OCI-LY7 (cell line): ENCODE data around the gene PET100. TPM values are rescaled to one million over a fixed set of nuclear protein-coding genes. Genes with fewer than 3 reads are reported as not detected.

Source experiments
- BruUV-seq: library from RNA; stranded (reverse); fragments of 400-500 nt; replicated peaks from 2 replicates; lab custom pipeline; 2021; lab: Mats Ljungman, UMichigan
- CTCF ChIA-PET: fragments of 300-600 bp; sonication (Branson Sonifier 250); formaldehyde crosslinking; loops from one replicate; lab custom pipeline; 2022; ENCODE audit warnings: antibody characterized with exemption; ENCODE audit not compliant: unreplicated experiment; lab: Charles Lee
- POLR2A ChIA-PET: fragments of 300-600 bp; sonication (Branson Sonifier 250); formaldehyde crosslinking; loops from one replicate; lab custom pipeline; 2022; ENCODE audit warnings: antibody characterized with exemption; lab: Charles Lee
- DNase-seq: peaks from one replicate; pipeline ENCODE4 v3.0.0-alpha.2; 2015; ENCODE audit warnings: low spot score
- H2AFZ ChIP-seq: fragments of 200-600 bp; sonication (generic), shearing (Covaris generic); 2 replicates; pipeline ENCODE4 v1.6.1; 2014; ENCODE audit warnings: mild to moderate bottlenecking, antibody characterized with exemption, low read length, moderate library complexity
- H3K27ac ChIP-seq: fragments of 200-600 bp; sonication (generic); 2 replicates; pipeline ENCODE4 v1.5.1; 2014; ENCODE audit warnings: mixed run types, low read depth, mild to moderate bottlenecking, moderate library complexity, low read length, inconsistent platforms; ENCODE audit not compliant: poor library complexity, severe bottlenecking
- H3K36me3 ChIP-seq: fragments of 200-600 bp; sonication (generic); 2 replicates; pipeline ENCODE4 v1.6.1; 2014; ENCODE audit warnings: mild to moderate bottlenecking, antibody characterized with exemption, low read length, moderate library complexity, mixed read lengths; ENCODE audit not compliant: insufficient read depth
- H3K4me1 ChIP-seq: fragments of 200-600 bp; sonication (generic); 2 replicates; pipeline ENCODE4 v1.5.1; 2014; ENCODE audit warnings: mild to moderate bottlenecking, low read length; ENCODE audit not compliant: insufficient read depth, poor library complexity, severe bottlenecking
- H3K4me2 ChIP-seq: fragments of 200-600 bp; sonication (generic); 2 replicates; pipeline ENCODE4 v1.6.1; 2014; ENCODE audit warnings: mild to moderate bottlenecking, low read length
- H3K4me3 ChIP-seq: fragments of 200-600 bp; sonication (generic); 2 replicates; pipeline ENCODE4 v1.5.1; 2014; ENCODE audit warnings: mild to moderate bottlenecking, low read depth, low read length; ENCODE audit not compliant: poor library complexity, severe bottlenecking
- H3K79me2 ChIP-seq: fragments of 200-600 bp; sonication (generic); 2 replicates; pipeline ENCODE4 v1.6.1; 2016; ENCODE audit warnings: low read depth, mild to moderate bottlenecking, low read length, moderate library complexity, mixed read lengths; ENCODE audit not compliant: insufficient read depth
- H3K9me2 ChIP-seq: fragments of 200-600 bp; sonication (generic); 2 replicates; pipeline ENCODE4 v1.6.1; 2016; ENCODE audit warnings: mild to moderate bottlenecking, low read length, mixed read lengths; ENCODE audit not compliant: insufficient read depth
- H3K9me3 ChIP-seq: fragments of 200-600 bp; sonication (generic); 2 replicates; pipeline ENCODE4 v1.6.1; 2014; ENCODE audit warnings: mild to moderate bottlenecking, mixed run types, low read length, mixed read lengths
- H4K20me1 ChIP-seq: fragments of 200-600 bp; sonication (generic); 2 replicates; pipeline ENCODE4 v1.6.1; 2014; ENCODE audit warnings: mild to moderate bottlenecking, antibody characterized with exemption, low read length, moderate library complexity, mixed read lengths; ENCODE audit not compliant: insufficient read depth
- EZH2phosphoT487 ChIP-seq: fragments of 200-600 bp; sonication (generic); IDR thresholded peaks from 2 replicates; pipeline ENCODE4 v1.6.1; 2018; ENCODE audit warnings: low read depth, borderline replicate concordance, mild to moderate bottlenecking, mixed run types, antibody characterized with exemption, low read length, moderate library complexity, mixed read lengths
- intact Hi-C: fragments of 100-400 bp; cut with micrococcal nuclease; formaldehyde crosslinking; loops from one replicate; pipeline ENCODE4 v1.10.0; 2022; ENCODE audit not compliant: unreplicated experiment
- total RNA-seq, 2 experiments: library from RNA; depleted of rRNA in 1 of 2; stranded (reverse); fragments of >200 nt in 1 of 2; shearing (Covaris generic) in 1 of 2; gene quantifications; 2 replicates each; pipeline ENCODE4 v1.2.3, GENCODE V29; 2014 to 2022
- TF ChIP-seq, protein P1 (sequence below): fragments of 200-600 bp; sonication (generic); conservative IDR thresholded peaks from 2 replicates; pipeline ENCODE4 v1.5.1; 2014; ENCODE audit warnings: mild to moderate bottlenecking, antibody characterized with exemption, low read length, moderate library complexity, mixed read lengths

The PET100 gene
- total RNA-seq, 2 experiments from 2014 or later = 48.8 to 118 TPM

DNA sequence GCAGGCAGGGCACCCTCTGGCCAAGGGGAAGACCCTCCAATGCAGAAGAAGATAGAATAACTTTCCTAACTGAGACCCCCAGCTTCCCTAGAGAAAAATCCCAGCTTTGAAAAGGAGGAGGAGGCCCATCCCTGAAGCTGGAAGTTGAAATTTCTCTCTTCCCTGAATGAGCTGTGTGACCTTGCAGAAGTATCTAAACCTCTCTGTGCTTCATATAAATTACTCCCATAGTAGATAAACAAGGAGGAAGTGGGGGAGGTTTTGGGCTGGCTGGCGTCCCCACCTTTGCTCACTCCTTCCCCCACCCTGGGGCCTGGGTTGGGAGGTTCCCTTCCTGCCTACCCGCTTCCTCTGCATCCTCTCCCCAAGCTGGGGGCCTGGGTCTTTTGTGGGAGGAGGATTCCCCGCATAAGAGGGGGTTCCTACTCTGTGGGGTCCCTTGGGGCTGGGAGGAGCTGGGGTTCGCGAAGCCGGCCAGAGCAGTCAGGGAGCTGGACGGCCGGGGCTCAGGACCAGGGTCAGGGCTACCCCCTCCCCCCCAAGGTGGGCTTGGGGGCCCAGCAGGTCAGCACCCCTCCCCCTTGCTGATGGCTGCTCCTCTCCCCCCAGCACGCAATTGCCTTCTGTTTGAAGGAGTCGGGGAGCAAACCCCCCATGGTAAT is 22.2 kb upstream of the PET100 start:
- CTCF ChIA-PET = no interaction called here
- intact Hi-C loops = no loop called here

DNA sequence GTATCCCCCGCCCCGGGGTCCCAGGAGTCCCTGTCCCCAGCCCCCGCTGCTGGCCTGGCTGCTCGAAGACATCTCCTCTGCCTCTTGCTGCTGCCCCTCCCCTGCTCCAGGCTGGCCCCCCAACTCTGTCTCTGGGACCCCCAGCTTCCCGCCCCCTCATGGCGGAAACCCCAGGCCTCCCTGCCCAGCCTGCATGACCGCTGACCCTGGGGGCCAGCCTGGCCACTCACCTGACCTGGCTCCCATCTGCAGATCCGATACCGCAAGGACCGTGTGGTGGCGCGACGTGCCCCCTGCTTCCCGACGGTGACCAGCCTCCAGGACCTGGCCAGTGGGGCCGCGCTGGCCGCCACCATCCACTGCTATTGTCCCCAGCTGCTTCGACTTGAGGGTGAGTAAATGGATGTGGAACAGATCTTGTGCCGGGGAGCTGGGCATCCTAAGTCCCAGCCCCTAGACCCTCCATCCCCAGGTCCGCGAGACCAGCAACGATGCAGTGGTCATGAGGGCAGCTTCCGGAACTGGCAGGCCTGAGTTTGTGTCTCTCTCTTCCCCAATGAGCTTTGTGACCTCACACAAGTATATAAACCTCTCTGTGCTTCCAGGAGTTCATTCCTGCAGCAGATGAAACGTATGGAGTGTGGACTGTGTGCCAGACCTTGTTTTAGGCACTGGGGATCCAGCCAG is 21.6 kb upstream of the PET100 start:
- no peak overlapping the region for H3K4me3 ChIP-seq
- POLR2A ChIA-PET = no interaction called here
- DNase-seq = no peak

More for the DNA sequence above, 22.2 kb upstream of the PET100 start:
- Histone ChIP-seq H3K4me2 (no peak overlapping the region), H2AFZ (no peak overlapping the region), H3K4me1 (no peaks in the 10 kb centered on the region), H3K79me2 (no peaks in the 10 kb centered on the region), H3K4me3 (no peak overlapping the region), H3K9me3 (no peaks in the 10 kb centered on the region), H3K27ac (no peak overlapping the region), H4K20me1 (no peaks in the 10 kb centered on the region), H3K36me3 (no peaks in the 10 kb centered on the region), H3K9me2 (no peaks in the 10 kb centered on the region)
- no peak for TF ChIP-seq EZH2phosphoT487
- TF ChIP-seq, protein P1, sequence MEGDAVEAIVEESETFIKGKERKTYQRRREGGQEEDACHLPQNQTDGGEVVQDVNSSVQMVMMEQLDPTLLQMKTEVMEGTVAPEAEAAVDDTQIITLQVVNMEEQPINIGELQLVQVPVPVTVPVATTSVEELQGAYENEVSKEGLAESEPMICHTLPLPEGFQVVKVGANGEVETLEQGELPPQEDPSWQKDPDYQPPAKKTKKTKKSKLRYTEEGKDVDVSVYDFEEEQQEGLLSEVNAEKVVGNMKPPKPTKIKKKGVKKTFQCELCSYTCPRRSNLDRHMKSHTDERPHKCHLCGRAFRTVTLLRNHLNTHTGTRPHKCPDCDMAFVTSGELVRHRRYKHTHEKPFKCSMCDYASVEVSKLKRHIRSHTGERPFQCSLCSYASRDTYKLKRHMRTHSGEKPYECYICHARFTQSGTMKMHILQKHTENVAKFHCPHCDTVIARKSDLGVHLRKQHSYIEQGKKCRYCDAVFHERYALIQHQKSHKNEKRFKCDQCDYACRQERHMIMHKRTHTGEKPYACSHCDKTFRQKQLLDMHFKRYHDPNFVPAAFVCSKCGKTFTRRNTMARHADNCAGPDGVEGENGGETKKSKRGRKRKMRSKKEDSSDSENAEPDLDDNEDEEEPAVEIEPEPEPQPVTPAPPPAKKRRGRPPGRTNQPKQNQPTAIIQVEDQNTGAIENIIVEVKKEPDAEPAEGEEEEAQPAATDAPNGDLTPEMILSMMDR = no peak
- DNase-seq = no peak
- BruUV-seq = no TSS peak
- POLR2A ChIA-PET = no interaction called here

More for the DNA sequence above, 21.6 kb upstream of the PET100 start:
- Histone ChIP-seq H3K9me2 (no peaks in the 10 kb centered on the region), H3K4me1 (no peaks in the 10 kb centered on the region), H3K4me2 (no peak overlapping the region), H3K79me2 (no peaks in the 10 kb centered on the region), H3K36me3 (no peaks in the 10 kb centered on the region), H4K20me1 (no peaks in the 10 kb centered on the region), H3K9me3 (no peaks in the 10 kb centered on the region), H2AFZ (no peak overlapping the region), H3K27ac (no peak overlapping the region)
- CTCF ChIA-PET = no interaction called here
- intact Hi-C loops = no loop called here
- no TSS peak for BruUV-seq
- no peak for TF ChIP-seq EZH2phosphoT487
- TF ChIP-seq, protein P1 = no peak
